ENCODE results near the gene GRAP2. TPM values are rescaled to one million over a fixed set of nuclear protein-coding genes. Genes with fewer than 3 reads are reported as not detected.

Gene GRAP2
- total and polyA plus RNA-seq, 2 donors (not counting 3 experiments of a cell fraction or from before 2014, with no cell fraction given), result 0.04 TPM; not detected in 1

DNA sequence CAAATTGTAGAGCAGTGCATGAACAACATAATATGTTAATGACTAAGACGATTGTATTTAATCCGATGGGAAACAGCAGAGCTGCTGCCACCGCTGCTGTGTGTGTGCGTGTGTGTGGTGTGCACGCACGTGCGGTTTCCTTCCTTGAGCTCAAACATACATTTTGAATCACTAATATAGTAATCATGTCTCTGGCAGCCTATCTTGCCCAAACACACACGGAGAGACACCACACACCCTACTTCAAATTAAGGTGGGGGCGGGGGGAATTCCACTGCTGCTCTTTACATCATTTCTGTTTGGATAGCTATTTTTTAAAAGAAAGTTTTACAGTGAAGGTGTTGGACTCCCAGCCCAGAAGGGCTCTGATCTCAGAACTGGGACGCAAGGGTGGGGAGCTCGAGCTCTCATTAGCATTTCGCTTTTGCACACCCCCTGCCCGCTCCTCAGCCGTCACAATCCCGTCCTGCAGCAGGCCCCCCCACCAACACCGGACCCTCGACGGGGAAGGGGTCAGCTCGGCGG is 93.2 kb downstream of the GRAP2 start:
- DNase-seq (ENCODE audit: low read depth, low spot score) (no peak), FAIRE-seq (no peak)
- no peaks in the 10 kb centered on the region for H3K4me1 ChIP-seq (ENCODE audit: control insufficient read depth, extremely low read depth, insufficient read depth, low read length)
- no peaks in the 10 kb centered on the region for H3K9me3 ChIP-seq (replicated peaks; ENCODE audit: control insufficient read depth, insufficient read depth, low read length)
- ChIA-PET POLR2A (no interaction called here), CTCF (interaction anchor here (1.2 kb wide), 2 partner anchors 12 to 31 kb away, joined by 3 to 6 read pairs; no protein-coding TSS in a partner anchor)
- no peaks in the 10 kb centered on the region for H3K79me2 ChIP-seq (ENCODE audit: control insufficient read depth, insufficient read depth, low read length)
- H3K27me3 ChIP-seq (ENCODE audit: control insufficient read depth in 2 of 2, insufficient read depth in 2 of 2, low read length in 2 of 2), result peaks cover 20 to 36% of the 10 kb centered on the region in 2 experiments
- H3K4me3 ChIP-seq (replicated peaks in 1 of 3; ENCODE audit: insufficient read depth in 1 of 3, low read depth in 1 of 3, low read length in 3 of 3), result no peak overlapping the region
- intact Hi-C loops (cut with micrococcal nuclease) (no loop called here), dilution Hi-C loops (cut with MboI; ENCODE audit: extremely low pct_ligation_motif_present, low sequenced_read_pairs) (no loop called here)
- no peak overlapping the region for H3K9ac ChIP-seq (replicated peaks; ENCODE audit: extremely low read depth, insufficient read depth, low read length)
- H3K36me3 ChIP-seq (ENCODE audit: control insufficient read depth in 2 of 2, extremely low read depth in 1 of 2, insufficient read depth in 2 of 2, low read length in 2 of 2), result no peaks in the 10 kb centered on the region
- BruUV-seq (replicated peaks), result no TSS peak
- no peak overlapping the region for H3K27ac ChIP-seq (ENCODE audit: insufficient read depth, low read depth, low read length)
- H3K4me2 ChIP-seq (ENCODE audit: insufficient read depth, low read length), result no peak overlapping the region
- H3K9me1 ChIP-seq (replicated peaks; ENCODE audit: control insufficient read depth, extremely low read depth, insufficient read depth, low read length), result no peaks in the 10 kb centered on the region
- H4K20me1 ChIP-seq (replicated peaks; ENCODE audit: control insufficient read depth, extremely low read depth, insufficient read depth, low read length), result no peaks in the 10 kb centered on the region
- TF ChIP-seq EZH2 (IDR thresholded peaks at IDR 0.05; ENCODE audit: borderline replicate concordance, low read depth, low read length, severe bottlenecking), result peak; percentile 74
- no peak for TF ChIP-seq MYC (IDR thresholded peaks at IDR 0.05; ENCODE audit: low read depth, low read length)
- no peak overlapping the region for H2AFZ ChIP-seq (ENCODE audit: low read depth, low read length)

DNA sequence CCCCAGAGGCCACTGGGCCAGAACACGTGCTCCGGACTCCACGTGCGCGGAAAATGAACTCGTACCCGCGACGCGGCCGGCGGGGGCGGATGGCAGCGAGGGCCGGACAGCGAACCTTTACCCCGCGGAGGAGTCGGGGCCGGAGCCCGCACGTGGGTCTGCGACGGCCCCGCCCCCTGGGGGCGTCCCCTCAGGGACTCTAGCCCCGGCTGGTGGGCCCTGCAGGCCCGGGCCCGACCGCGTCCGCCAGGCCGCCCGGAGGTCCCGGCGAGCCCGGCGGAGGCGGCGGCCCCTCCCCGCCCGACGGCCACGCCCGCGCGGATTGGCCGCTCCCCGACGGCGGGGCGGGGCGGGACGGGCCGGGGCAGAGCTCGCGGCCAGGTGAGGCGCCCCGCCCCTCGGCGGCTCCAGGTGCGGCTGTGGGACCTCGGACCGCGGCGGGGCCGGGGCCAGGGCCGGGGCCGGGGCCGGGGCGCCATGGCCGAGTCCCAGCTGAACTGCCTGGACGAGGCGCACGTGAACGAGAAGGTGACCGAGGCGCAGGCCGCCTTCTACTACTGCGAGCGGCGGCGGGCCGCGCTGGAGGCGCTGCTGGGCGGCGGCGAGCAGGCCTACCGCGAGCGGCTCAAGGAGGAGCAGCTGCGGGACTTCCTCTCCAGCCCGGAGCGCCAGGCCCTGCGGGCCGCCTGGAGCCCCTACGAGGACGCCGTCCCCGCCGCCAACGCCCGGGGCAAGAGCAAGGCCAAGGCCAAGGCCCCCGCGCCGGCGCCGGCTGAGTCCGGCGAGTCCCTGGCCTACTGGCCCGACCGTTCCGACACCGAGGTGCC is 93.9 kb downstream of the GRAP2 start, which contains the start of gene FAM83F:
TSS of gene FAM83F (plus strand) at position 389 of the 827 bp plus-strand sequence. CDS start at position 478, 89 bp downstream.
- no peak within 1 kb of the TSS for H3K27ac ChIP-seq (ENCODE audit: insufficient read depth, low read depth, low read length)
- no peaks in the 10 kb centered on the region for H3K79me2 ChIP-seq (ENCODE audit: control insufficient read depth, insufficient read depth, low read length)
- no peaks in the 10 kb centered on the region for H3K9me1 ChIP-seq (replicated peaks; ENCODE audit: control insufficient read depth, extremely low read depth, insufficient read depth, low read length)
- H3K4me1 ChIP-seq (ENCODE audit: control insufficient read depth, extremely low read depth, insufficient read depth, low read length), result no peaks in the 10 kb centered on the region
- ChIA-PET POLR2A (no interaction called here), CTCF (interaction anchor here (1.2 kb wide), 2 partner anchors 12 to 30 kb away, joined by 3 to 6 read pairs; no protein-coding TSS in a partner anchor)
- no peak for DNase-seq (ENCODE audit: low read depth, low spot score)
- dilution Hi-C loops (cut with MboI; ENCODE audit: extremely low pct_ligation_motif_present, low sequenced_read_pairs), result no loop called here
- H3K4me2 ChIP-seq (ENCODE audit: insufficient read depth, low read length), result no peak within 1 kb of the TSS
- no peak within 1 kb of the TSS for H3K4me3 ChIP-seq (replicated peaks in 1 of 3; ENCODE audit: insufficient read depth in 1 of 3, low read depth in 1 of 3, low read length in 3 of 3)
- BruUV-seq (replicated peaks), result no TSS peak
- H3K36me3 ChIP-seq (ENCODE audit: control insufficient read depth in 2 of 2, extremely low read depth in 1 of 2, insufficient read depth in 2 of 2, low read length in 2 of 2), result no peaks in the 10 kb centered on the region
- no peak within 1 kb of the TSS for H3K9ac ChIP-seq (replicated peaks; ENCODE audit: extremely low read depth, insufficient read depth, low read length)
- TF ChIP-seq JUN (IDR thresholded peaks at IDR 0.05; ENCODE audit: borderline replicate concordance, insufficient read depth, insufficient read length, low read depth) (no peak), EZH2 (IDR thresholded peaks at IDR 0.05; ENCODE audit: borderline replicate concordance, low read depth, low read length, severe bottlenecking) (peak; percentile 68), POLR2A (IDR thresholded peaks at IDR 0.05; ENCODE audit: low read depth, low read length) (no peak), POLR2AphosphoS5 (IDR thresholded peaks at IDR 0.05; ENCODE audit: insufficient read depth, low read depth, low read length) (no peak), GATA2 (IDR thresholded peaks at IDR 0.05; ENCODE audit: insufficient read depth, insufficient read length, low read depth, low read length) (no peak), MYC (IDR thresholded peaks at IDR 0.05; ENCODE audit: low read depth, low read length) (no peak)
- TF ChIP-seq, protein P1, sequence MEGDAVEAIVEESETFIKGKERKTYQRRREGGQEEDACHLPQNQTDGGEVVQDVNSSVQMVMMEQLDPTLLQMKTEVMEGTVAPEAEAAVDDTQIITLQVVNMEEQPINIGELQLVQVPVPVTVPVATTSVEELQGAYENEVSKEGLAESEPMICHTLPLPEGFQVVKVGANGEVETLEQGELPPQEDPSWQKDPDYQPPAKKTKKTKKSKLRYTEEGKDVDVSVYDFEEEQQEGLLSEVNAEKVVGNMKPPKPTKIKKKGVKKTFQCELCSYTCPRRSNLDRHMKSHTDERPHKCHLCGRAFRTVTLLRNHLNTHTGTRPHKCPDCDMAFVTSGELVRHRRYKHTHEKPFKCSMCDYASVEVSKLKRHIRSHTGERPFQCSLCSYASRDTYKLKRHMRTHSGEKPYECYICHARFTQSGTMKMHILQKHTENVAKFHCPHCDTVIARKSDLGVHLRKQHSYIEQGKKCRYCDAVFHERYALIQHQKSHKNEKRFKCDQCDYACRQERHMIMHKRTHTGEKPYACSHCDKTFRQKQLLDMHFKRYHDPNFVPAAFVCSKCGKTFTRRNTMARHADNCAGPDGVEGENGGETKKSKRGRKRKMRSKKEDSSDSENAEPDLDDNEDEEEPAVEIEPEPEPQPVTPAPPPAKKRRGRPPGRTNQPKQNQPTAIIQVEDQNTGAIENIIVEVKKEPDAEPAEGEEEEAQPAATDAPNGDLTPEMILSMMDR (IDR thresholded peaks at IDR 0.05; ENCODE audit: extremely low read depth in 1 of 2, insufficient read depth in 1 of 2, low read depth in 1 of 2, low read length in 2 of 2), result no peak
- TF ChIP-seq, protein P2, sequence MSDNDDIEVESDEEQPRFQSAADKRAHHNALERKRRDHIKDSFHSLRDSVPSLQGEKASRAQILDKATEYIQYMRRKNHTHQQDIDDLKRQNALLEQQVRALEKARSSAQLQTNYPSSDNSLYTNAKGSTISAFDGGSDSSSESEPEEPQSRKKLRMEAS (IDR thresholded peaks at IDR 0.05; ENCODE audit: insufficient read depth, insufficient read length), result peak; percentile 25
- no peak for FAIRE-seq
- no peak within 1 kb of the TSS for H2AFZ ChIP-seq (ENCODE audit: low read depth, low read length)
- H3K27me3 ChIP-seq (ENCODE audit: control insufficient read depth in 2 of 2, insufficient read depth in 2 of 2, low read length in 2 of 2), result peaks cover 20 to 36% of the 10 kb centered on the region in 2 experiments
- intact Hi-C loops (cut with micrococcal nuclease), result no loop called here
- H3K9me3 ChIP-seq (replicated peaks; ENCODE audit: control insufficient read depth, insufficient read depth, low read length), result no peaks in the 10 kb centered on the region
- H4K20me1 ChIP-seq (replicated peaks; ENCODE audit: control insufficient read depth, extremely low read depth, insufficient read depth, low read length), result no peaks in the 10 kb centered on the region

Data from endothelial cell of umbilical vein (primary cell).